WTC11 (cell line): Measurements from ENCODE around the gene RHBG.

Source experiments
- CREM ChIP-seq: sonication (generic); formaldehyde crosslinking; IDR thresholded peaks from 2 replicates; pipeline ENCODE4 v1.8.1; 2022; ENCODE audit warnings: mild to moderate bottlenecking, missing genetic modification reagents, moderate library complexity
- FOXJ3 ChIP-seq: sonication (generic); formaldehyde crosslinking; IDR thresholded peaks from 2 replicates; pipeline ENCODE4 v1.9.0; 2021; ENCODE audit warnings: missing genetic modification reagents, mild to moderate bottlenecking, borderline replicate concordance
- TF ChIP-seq, protein P1 (sequence below): fragments of 200-600 bp; IDR thresholded peaks from 2 replicates; pipeline ENCODE4 v1.8.0; 2022; ENCODE audit warnings: antibody characterized with exemption

- TF ChIP-seq, protein P1, sequence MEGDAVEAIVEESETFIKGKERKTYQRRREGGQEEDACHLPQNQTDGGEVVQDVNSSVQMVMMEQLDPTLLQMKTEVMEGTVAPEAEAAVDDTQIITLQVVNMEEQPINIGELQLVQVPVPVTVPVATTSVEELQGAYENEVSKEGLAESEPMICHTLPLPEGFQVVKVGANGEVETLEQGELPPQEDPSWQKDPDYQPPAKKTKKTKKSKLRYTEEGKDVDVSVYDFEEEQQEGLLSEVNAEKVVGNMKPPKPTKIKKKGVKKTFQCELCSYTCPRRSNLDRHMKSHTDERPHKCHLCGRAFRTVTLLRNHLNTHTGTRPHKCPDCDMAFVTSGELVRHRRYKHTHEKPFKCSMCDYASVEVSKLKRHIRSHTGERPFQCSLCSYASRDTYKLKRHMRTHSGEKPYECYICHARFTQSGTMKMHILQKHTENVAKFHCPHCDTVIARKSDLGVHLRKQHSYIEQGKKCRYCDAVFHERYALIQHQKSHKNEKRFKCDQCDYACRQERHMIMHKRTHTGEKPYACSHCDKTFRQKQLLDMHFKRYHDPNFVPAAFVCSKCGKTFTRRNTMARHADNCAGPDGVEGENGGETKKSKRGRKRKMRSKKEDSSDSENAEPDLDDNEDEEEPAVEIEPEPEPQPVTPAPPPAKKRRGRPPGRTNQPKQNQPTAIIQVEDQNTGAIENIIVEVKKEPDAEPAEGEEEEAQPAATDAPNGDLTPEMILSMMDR: no peak
- TF ChIP-seq FOXJ3 (CRISPR knock-in tag): no peak
- no peak for TF ChIP-seq CREM (CRISPR knock-in tag)
These were observed 25.1 kb downstream of the RHBG start for GRCh38 chr1:156394082-156394481.
